LHCN-M2 (cell line): Measurements from ENCODE around the gene CDCA8. TPM values are rescaled to one million over a fixed set of nuclear protein-coding genes. Genes with fewer than 3 reads are reported as not detected.

ENCODE experiments used
- DNase-seq: peaks from one replicate; pipeline ENCODE4 v3.0.0-alpha.2; 2012; ENCODE audit warnings: low read depth
- total RNA-seq: library from RNA; depleted of rRNA; stranded (reverse); fragments of >200 nt; gene quantifications from 2 replicates; pipeline ENCODE4 v1.2.3, GENCODE V29; 2014

CDCA8 gene
- total RNA-seq, 1 experiment from 2014 or later, result 47.6 TPM

- no peak for DNase-seq
These were observed 22.4 kb downstream of the CDCA8 start for GRCh38 chr1:37714689-37715088.

- no peak for DNase-seq
These were observed 24.0 kb downstream of the CDCA8 start for GRCh38 chr1:37716321-37716720.

- DNase-seq, result no peak
These were observed 25.3 kb downstream of the CDCA8 start for GRCh38 chr1:37717631-37718030.

GRCh38 chr1:37718181-37718900, 26.0 kb downstream of the CDCA8 start:
- DNase-seq, result no peak

- DNase-seq, result no peak
These were observed 26.7 kb downstream of the CDCA8 start for GRCh38 chr1:37718901-37719571.

- no peak for DNase-seq
These were observed 27.4 kb downstream of the CDCA8 start for GRCh38 chr1:37719572-37720195.

- DNase-seq, result no peak
These were observed 28.2 kb downstream of the CDCA8 start for GRCh38 chr1:37720231-37721130.

- no peak for DNase-seq
These were observed 29.2 kb downstream of the CDCA8 start for GRCh38 chr1:37721565-37721964.

- no peak for DNase-seq
These were observed 30.1 kb downstream of the CDCA8 start for GRCh38 chr1:37722181-37723071.

- DNase-seq, result no peak
These were observed 30.7 kb downstream of the CDCA8 start for GRCh38 chr1:37723072-37723389.

GRCh38 chr1:37723390-37724078, 31.2 kb downstream of the CDCA8 start:
- no peak for DNase-seq

GRCh38 chr1:37724575-37724974, 32.3 kb downstream of the CDCA8 start:
- DNase-seq, result no peak

GRCh38 chr1:37725851-37726613, 33.7 kb downstream of the CDCA8 start:
- DNase-seq, result no peak

- DNase-seq, result no peak
These were observed 34.7 kb downstream of the CDCA8 start for GRCh38 chr1:37726751-37727585.

- DNase-seq, result no peak
These were observed 36.1 kb downstream of the CDCA8 start for GRCh38 chr1:37728416-37728815.

- DNase-seq, result no peak
These were observed 38.1 kb downstream of the CDCA8 start for GRCh38 chr1:37730376-37730775.

GRCh38 chr1:37731312-37732019, 39.1 kb downstream of the CDCA8 start:
- no peak for DNase-seq
